C4-2B (cell line): ENCODE data around the gene DPF3.

Source experiments
- ZFX ChIP-seq: fragments of 450-650 bp; IDR thresholded peaks from 2 replicates; pipeline ENCODE4 v1.6.1; 2017
- TF ChIP-seq, protein P1 (sequence below): fragments of 450-650 bp; conservative IDR thresholded peaks from 2 replicates; pipeline ENCODE4 v1.5.1; 2017; ENCODE audit warnings: mild to moderate bottlenecking

DNA sequence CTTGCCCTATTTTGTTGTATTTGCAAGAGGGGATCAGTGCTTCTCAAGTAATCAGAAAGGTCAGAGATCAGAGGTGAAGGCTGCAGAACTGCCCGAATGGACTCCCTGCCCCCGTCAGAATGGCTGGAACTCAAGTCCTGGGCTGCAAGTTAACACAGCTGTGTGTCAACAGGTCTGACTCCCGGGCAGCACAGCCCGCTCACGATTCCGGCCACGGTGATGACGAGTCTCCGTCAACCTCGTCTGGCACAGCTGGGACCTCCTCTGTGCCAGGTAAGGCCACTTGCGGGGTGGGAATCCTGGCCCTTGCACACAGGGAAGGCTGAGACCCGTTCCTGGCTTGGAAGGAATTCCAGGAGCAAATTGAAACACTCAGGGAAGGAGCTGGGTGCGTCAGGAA is 45.7 kb upstream of the DPF3 start:
- TF ChIP-seq, protein P1, sequence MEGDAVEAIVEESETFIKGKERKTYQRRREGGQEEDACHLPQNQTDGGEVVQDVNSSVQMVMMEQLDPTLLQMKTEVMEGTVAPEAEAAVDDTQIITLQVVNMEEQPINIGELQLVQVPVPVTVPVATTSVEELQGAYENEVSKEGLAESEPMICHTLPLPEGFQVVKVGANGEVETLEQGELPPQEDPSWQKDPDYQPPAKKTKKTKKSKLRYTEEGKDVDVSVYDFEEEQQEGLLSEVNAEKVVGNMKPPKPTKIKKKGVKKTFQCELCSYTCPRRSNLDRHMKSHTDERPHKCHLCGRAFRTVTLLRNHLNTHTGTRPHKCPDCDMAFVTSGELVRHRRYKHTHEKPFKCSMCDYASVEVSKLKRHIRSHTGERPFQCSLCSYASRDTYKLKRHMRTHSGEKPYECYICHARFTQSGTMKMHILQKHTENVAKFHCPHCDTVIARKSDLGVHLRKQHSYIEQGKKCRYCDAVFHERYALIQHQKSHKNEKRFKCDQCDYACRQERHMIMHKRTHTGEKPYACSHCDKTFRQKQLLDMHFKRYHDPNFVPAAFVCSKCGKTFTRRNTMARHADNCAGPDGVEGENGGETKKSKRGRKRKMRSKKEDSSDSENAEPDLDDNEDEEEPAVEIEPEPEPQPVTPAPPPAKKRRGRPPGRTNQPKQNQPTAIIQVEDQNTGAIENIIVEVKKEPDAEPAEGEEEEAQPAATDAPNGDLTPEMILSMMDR, result no peak
- TF ChIP-seq ZFX, result no peak
